ENCODE data around the gene TXNL4B.
A peak's percentile ranks its signal among the peaks of the same experiment; 100 is the strongest.

Gene TXNL4B

DNA sequence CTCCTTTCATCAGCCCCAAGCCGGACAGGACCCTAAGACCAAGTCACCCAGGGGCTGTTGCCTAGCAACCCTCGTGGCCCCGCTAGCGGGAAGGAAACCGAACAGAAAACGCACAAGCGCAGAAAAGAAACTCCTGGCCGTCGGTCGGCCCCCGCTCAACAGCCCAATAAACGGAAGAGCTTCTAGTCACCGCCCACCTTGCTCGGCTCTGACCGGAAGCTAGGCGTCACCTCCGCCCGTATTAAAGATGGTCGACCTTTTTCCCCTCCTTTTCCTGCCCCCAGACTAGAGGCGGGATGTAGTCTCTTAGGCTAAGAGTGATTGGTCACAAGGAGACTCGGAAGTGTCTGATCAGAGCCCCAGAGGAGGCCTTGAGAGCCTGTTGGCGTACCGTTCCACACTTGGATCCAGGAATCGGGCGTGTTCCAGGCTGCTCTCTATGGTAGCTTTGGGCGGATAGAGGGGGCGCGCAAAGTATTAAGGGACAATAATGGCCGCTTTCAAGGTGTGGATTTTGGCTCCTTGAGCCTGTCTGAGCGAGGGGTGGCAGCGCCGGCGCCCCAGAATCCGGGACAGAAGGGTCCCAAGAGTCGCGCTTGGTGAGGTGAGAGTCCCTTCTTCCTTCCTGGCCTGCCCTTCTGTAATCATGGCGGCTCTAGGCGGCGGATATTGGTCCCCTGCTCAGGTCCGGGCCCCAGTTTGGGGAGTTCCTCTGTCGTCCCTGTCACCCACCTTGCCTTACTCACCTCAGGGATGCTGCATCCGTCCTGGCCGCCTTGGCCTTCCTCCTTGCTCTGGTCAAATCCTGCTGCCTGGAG lies at the start of gene TXNL4B, which contains the start of gene DHX38:
TSS of gene TXNL4B (minus strand) at position 173 of the 818 bp plus-strand sequence. CDS start 2,871 bp downstream, outside the sequence.
TSS of gene DHX38 (plus strand) at position 400 of the 818 bp plus-strand sequence. CDS start 2,311 bp downstream, outside the sequence.
- DNase-seq (ENCODE audit: low read depth in 2 of 2): peak; percentile 74 to 89

DNA sequence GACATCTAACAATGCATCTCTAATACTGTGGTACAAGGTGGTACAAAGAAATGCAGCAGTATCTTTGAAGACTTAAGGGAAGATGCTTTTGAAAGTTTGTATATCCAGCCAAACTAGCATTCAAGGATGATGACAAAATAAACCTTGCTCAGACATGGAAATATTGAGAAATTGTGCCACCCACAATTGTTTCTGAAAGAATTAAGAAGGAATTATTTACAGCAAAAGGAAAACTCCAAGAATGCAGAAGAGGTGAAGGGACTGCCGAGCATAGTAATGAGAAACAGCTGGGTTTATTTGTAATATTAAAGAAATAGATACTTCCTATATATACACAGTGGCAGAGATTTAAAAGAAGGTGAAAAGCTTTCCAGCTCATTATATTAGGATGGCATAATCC lies 49.1 kb upstream of the TXNL4B start:
- no peak for DNase-seq (ENCODE audit: low read depth in 2 of 2)

- no peak for DNase-seq (ENCODE audit: low read depth in 2 of 2)
Observed at GRCh38 chr16:72139908-72140307, 46.5 kb upstream of the TXNL4B start.

DNA sequence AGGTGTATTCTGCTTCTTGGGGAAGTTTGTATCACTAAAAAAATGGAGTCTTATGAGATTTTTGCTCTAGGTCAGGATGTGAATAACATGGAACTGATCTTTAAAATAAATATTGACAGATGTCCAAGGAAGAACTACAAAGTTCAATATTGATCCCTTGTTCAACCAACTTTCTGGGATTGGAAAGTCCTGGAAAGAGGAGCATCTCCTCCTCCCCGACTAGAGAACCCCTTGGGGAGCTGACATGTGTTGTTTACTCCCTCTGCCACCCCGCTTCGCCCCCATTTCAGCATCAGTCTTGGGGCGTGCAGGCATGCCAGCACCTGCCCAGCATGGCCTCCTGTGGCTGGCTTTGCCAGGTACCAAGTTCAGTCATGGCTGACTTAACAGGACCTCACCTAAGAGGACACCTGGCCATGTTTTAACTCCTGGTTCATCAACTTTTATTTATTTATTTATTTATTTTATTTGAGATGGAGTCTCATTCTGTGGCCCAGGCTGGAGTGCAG lies 44.7 kb upstream of the TXNL4B start:
- no peak for DNase-seq (ENCODE audit: low read depth in 2 of 2)

GRCh38 chr16:72137380-72138063 lies 44.1 kb upstream of the TXNL4B start:
- no peak for DNase-seq (ENCODE audit: low read depth in 2 of 2)

DNA sequence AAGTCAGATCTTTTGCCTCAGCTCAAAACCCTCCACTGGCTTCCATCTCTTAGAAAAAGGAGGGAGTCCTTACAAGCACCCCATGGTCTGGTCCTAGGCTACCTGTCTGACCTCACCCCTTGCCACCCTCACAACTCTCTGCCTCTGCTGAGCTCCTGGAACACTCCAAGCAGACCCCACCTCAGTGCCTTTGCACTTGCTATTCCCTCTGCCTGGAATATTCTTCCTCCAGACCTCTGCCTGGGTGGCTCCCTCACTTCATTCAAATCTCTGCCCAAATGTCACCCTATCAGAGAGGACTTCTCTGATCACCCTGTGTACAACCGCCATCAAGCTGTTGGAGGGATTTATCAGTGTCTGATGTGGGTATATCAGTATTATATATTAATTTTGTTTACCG lies 41.1 kb upstream of the TXNL4B start:
- DNase-seq (ENCODE audit: low read depth in 2 of 2): no peak

- no peak for DNase-seq (ENCODE audit: low read depth in 2 of 2)
Observed at GRCh38 chr16:72132726-72133125, 39.3 kb upstream of the TXNL4B start.

GRCh38 chr16:72131036-72131435 lies 37.6 kb upstream of the TXNL4B start:
- DNase-seq (ENCODE audit: low read depth in 2 of 2): no peak

DNA sequence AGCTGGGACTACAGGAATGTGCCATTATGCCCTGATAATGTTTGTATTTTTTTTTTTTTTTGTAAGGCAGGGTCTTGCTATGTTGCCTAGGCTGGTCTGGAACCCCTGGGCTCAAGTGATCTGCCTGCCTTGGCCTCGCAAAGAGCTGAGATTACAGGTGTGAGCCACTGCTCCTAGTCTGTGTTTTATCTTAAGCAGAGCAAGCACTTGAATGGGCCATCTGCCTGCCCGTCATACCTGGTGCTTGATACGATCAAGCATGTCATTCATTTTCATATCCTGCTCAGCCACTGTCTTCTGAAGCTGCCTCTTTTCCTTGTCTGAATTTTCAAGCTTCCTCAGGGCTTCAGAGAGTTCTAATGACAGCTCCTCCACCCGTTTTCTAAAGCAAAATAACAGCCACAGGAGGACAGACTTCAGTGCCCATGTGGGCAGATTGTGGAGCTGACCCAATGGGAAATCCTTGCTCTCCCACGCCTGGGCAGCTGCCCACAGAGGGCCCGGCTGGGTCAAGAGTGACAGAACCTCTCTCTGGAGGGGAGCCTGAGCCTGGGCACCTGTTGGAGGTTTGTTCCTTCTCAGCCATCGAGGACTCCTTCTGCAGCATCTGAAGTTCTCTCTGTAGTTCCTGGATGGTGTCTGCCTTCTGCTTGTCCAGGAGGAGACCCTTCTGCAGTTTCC lies 36.7 kb upstream of the TXNL4B start:
- DNase-seq (ENCODE audit: low read depth in 2 of 2): no peak

DNA sequence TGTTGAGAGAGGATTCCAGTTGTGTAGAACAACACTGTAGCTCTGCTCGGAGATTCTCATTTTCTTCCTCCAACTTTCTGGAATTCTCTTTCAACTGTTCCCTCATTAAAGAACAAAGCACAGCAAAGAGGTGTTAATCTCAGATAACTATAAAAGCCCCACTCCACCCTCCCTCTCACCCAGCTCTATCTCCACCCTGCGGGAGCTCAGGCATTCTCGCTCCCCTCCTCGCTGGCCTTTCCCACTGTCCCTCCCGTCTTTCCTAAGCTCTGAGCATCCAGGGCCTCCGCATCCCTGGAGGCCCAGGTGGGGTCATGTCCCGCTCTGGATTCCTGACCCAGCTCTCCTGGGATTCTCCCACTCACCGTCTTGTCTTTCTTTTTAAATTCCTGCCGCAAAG lies 35.3 kb upstream of the TXNL4B start:
- DNase-seq (ENCODE audit: low read depth in 2 of 2): no peak

DNA sequence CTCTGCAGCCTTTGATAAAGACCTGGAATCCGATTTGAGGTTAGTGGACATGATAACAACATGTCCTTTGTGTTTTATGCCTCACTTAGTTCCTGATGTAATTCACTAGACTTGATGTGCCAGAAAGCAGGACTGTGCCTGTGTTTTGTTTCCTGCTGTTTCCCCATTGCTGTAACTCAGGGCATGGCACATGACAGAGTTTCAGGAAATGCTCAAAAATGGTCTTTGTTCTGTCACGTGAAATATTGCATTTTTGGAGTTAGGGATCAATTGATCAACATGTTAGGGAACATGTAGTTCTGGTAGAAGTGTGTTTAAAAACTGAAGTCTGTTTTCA lies 33.0 kb upstream of the TXNL4B start:
- DNase-seq (ENCODE audit: low read depth in 2 of 2): no peak

- no peak for DNase-seq (ENCODE audit: low read depth in 2 of 2)
Observed at GRCh38 chr16:72125635-72126428, 32.4 kb upstream of the TXNL4B start.

DNA sequence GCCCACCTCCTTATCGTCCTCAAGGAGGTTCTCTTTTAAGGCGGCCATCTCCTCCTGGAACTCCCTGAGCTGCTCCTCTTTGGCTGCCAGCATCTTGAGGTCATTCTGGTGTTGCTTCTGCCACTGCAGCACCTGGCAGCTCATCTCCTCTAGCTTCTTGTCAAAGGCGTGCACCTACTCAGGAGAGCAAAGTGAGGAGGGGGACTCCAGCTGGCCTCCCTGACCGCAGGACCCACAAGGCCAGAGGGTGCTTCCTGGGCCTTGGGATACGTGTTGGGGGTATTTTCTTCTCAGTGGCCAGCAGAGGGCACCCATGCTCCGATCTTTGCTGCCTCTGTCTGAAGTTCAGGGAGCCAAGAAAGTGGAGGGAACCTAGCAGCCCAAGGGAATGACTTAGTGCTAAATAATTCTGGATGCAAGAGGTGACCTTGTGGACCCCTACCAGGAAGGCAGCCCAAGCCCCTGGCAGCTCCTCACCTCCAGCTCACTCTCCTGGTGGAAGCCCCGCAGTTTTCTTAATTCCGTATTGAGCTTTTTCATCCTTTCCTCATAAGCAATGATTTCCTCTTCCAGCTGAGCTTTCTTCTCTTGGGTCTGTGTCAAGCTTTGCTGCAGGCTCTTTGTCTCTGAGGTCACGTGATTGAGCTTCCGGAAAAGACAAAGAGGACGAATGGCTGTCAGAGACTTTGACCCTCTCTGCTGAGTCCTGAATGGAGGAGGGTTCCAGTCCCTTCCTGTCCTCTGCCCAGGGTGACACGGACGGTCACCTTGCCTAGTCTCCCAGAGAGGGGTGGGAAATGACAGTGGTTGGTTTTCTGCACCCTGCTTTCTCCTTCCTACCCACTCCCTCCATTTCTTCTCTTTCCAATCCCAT lies 31.6 kb upstream of the TXNL4B start:
- peak; percentile 45 to 53 for DNase-seq (ENCODE audit: low read depth in 2 of 2)

GRCh38 chr16:72124148-72124547 lies 30.7 kb upstream of the TXNL4B start:
- no peak for DNase-seq (ENCODE audit: low read depth in 2 of 2)

DNA sequence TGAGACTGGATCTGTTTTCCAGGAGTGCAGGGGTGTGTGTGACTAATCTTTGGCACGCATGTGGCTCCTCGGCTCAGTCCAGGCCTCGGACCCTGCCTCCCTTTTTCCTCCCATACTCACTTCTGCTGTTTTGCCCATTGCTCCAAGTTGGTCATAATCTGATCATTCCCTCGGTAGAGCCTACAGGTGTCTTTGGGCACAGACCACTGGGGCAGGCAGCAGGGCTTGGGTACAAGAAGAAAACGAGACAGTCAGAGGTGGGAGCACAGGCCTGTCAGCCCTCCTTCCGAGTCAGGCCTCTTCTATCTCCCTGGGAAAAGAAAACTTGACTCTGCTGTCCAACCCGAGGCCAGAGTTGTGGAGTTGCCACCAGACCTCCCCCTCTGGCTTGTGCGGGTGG lies 30.0 kb upstream of the TXNL4B start:
- DNase-seq (ENCODE audit: low read depth in 2 of 2): no peak

DNA sequence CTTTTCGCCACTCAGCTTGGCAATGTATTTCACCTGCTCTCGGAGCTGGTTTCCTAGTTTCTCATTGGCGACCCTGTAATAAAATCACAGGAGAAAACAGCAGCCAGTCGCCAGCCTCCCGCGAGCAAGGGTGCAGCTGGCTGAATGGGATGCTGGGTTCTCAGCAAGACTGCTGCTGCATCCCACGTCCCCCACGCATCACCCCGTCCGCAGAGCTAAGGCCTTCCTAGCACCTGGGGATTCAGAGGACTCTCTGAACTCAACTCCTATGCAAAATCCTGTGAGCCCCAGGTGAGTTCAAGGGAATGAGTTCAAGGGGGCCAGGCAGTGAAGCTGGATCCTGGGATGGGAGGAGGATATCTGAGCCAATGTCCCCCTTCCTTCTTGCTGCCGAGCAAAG lies 29.5 kb upstream of the TXNL4B start:
- DNase-seq (ENCODE audit: low read depth in 2 of 2): no peak

- DNase-seq (ENCODE audit: low read depth in 2 of 2): no peak
Observed at GRCh38 chr16:72122308-72122707, 28.9 kb upstream of the TXNL4B start.

DNA sequence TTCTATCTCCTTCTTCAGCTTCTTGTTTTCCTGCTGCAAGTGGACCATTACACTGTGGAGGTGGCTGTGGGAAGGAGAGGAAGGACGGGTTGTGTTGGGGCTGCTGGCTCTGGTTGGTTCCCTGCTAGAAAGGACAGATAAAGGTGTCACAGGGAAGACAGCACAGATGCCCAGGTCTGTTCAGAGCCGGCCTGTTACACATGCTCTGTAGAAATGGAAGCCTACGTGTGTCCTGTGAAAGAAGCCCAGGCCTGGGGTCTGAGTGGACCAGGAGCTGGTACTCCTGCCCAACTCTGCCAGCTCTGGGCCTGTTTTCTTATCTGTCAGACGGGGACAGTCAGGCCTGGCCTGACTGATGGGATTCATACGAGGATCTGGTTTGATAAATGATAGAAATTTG lies 26.6 kb upstream of the TXNL4B start:
- no peak for DNase-seq (ENCODE audit: low read depth in 2 of 2)

- DNase-seq (ENCODE audit: low read depth in 2 of 2): no peak
Observed at GRCh38 chr16:72113616-72113945, 20.2 kb upstream of the TXNL4B start.

DNA sequence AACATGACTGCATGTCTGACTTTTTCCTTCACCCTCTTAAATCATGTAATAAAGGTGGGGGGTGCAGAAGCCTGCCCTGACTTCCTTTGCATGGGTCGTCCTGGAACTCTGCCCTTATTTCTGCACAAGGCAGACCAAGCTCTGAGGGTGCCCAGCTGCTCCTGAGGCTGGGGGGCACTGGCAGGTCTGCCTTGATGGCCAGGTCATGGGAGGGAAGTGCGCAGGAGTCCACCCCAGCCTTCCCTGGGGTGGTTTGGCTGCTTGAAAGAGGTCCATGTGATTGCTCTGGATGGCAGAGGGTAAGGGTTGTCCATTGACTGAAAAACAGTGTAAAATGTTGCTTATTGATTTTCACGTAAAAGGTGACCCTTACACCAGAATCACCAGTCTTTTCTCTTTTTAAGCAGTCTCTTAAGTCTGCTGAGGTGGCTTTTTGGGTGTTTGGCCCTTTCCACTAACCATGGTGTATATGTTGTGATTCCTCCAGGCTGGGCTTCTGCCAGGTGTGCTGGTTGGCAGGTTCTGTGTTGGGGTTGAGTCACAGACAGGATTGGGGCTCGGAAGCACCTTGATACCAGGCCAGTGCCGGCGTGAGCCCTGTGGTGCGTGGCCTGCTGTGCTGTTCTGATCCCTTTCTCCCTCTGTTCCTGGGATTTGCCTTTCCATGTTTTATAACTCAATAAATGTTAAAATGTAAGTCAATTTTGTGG lies 19.6 kb upstream of the TXNL4B start:
- no peak for DNase-seq (ENCODE audit: low read depth in 2 of 2)
